Stomach (tissue), 9 donors: ENCODE results near the gene ZNF808. TPM values are rescaled to one million over a fixed set of nuclear protein-coding genes. Genes with fewer than 3 reads are reported as not detected.
"Not testable (repeated sequence)": the region's sequence is repeated elsewhere in the genome, so short reads cannot be mapped to it uniquely, and the experiment has no call there.

ENCODE experiments used
- DNase-seq, 2 donors: peaks; one replicate each; pipeline versions ENCODE4 v3.0.0 to v3.0.0-alpha.2; 2013 to 2019
- H3K27ac ChIP-seq, 5 donors: fragments of 200-600 bp in 4 of 5; sonication (generic) in 4 of 5; one replicate each; pipeline ENCODE4 v1.5.1; 2013 to 2019; ENCODE audit warnings: mild to moderate bottlenecking in 1 of 5, moderate library complexity in 1 of 5
- H3K27me3 ChIP-seq, 3 donors: fragments of 200-600 bp; sonication (generic); one replicate each; pipeline ENCODE4 v1.5.1; 2017 to 2019; ENCODE audit warnings: mixed run types in 1 of 3
- H3K36me3 ChIP-seq, 4 donors: fragments of 200-600 bp; sonication (generic); 1 replicate in 3 of 4; 2 replicates in 1 of 4; pipeline ENCODE4 v1.5.1; 2016 to 2019
- H3K4me1 ChIP-seq, 4 donors: fragments of 200-600 bp; sonication (generic); one replicate each; pipeline ENCODE4 v1.5.1; 2016 to 2019
- H3K4me3 ChIP-seq, 4 donors: fragments of 200-600 bp; sonication (generic) in 3 of 4; one replicate each; pipeline ENCODE4 v1.5.1; 2016 to 2019; ENCODE audit warnings: mild to moderate bottlenecking in 1 of 4
- H3K9me3 ChIP-seq, 4 donors: fragments of 200-600 bp; sonication (generic); one replicate each; pipeline ENCODE4 v1.5.1; 2016 to 2019
- CTCF ChIP-seq, 7 experiments: fragments of 450-650 bp in 4 of 7; fragments of 200-600 bp in 3 of 7; sonication (generic) in 3 of 7; IDR thresholded peaks; one replicate each; pipeline ENCODE4 v1.5.1; 2016 to 2019; ENCODE audit warnings: antibody characterized with exemption in 7 of 7, control low read depth in 2 of 7, mild to moderate bottlenecking in 1 of 7
- EP300 ChIP-seq: sonication (generic); formaldehyde crosslinking; IDR thresholded peaks from one replicate; pipeline ENCODE4 v1.6.1; 2017; ENCODE audit warnings: antibody characterized with exemption
- POLR2A ChIP-seq, 4 donors: fragments of 450-650 bp; IDR thresholded peaks; one replicate each; pipeline ENCODE4 v1.6.1; 2016; ENCODE audit warnings: antibody characterized with exemption in 4 of 4, control low read depth in 2 of 4, mild to moderate bottlenecking in 1 of 4, moderate library complexity in 1 of 4
- POLR2AphosphoS5 ChIP-seq, 3 donors: sonication (generic); formaldehyde crosslinking; IDR thresholded peaks; one replicate each; pipeline ENCODE4 v1.6.1; 2016; ENCODE audit warnings: antibody characterized with exemption in 3 of 3
- WGBS, 5 donors: extraction: QIAGEN DNeasy Blood & Tissue Kit in 3 of 5; methylation state at CpG; one replicate each; pipeline versions ENCODE4 v1.1.5 to v1.1.7; 2013 to 2018; 5-methylcytosine and 5-hydroxymethylcytosine counted together
- intact Hi-C: fragments of 100-400 bp; cut with DNase I; formaldehyde crosslinking; loops from one replicate; pipeline ENCODE4 v1.15.1; 2023; ENCODE audit warnings: low total_unique reads
- polyA plus RNA-seq, 3 donors: library from polyadenylated mRNA; stranded (reverse); fragments of 200-250 nt; gene quantifications; one replicate each; pipeline ENCODE4 v1.2.3, GENCODE V29; 2013
- total RNA-seq, 5 donors: library from RNA; depleted of rRNA; stranded (reverse); fragments of >200 nt; gene quantifications; one replicate each; pipeline versions ENCODE4 v1.1.0 to v1.2.3, GENCODE V29; 2014 to 2016
- donor health status: healthy with polysubstance abuse.
- donor health status: Bipolar disorder and iron deficiency.
- donor health status: healthy.

The ZNF808 gene
- total and polyA plus RNA-seq, 8 donors = 0.92 to 41.5 (median 11.8) TPM

GRCh38 chr19:52557231-52557995, 29.9 kb downstream of the ZNF808 start:
- Histone ChIP-seq H3K27me3 (no peaks in the 10 kb centered on the region), H3K27ac (no peak overlapping the region), H3K4me3 (no peak overlapping the region), H3K4me1 (no peaks in the 10 kb centered on the region), H3K36me3 (peaks cover 35 to 100% (median 90%) of the 10 kb centered on the region in 4 donors), H3K9me3 (peaks cover 65 to 99% (median 93%) of the 10 kb centered on the region in 4 donors)
- WGBS, 5 donors = 97 to 99% (median 98%) methylated on average over 13 to 16 of the region's 16 CpGs
- intact Hi-C loops = no loop called here
- TF ChIP-seq POLR2AphosphoS5 (IDR thresholded peaks at IDR 0.05) (no peak), EP300 (no peak), POLR2A (IDR thresholded peaks at IDR 0.05) (no peak), CTCF (IDR thresholded peaks at IDR 0.05) (no peak)
- DNase-seq = no peak

GRCh38 chr19:52558732-52559445, 31.4 kb downstream of the ZNF808 start:
- H3K27me3 ChIP-seq, intact Hi-C loops, H3K27ac ChIP-seq, H3K4me1 ChIP-seq, DNase-seq, H3K4me3 ChIP-seq: not testable (repeated sequence)
- H3K36me3 ChIP-seq = peaks cover 28 to 100% (median 89%) of the 10 kb centered on the region in 4 donors
- H3K9me3 ChIP-seq = peaks cover 54 to 99% (median 92%) of the 10 kb centered on the region in 4 donors
- 70 to 79% (median 76%) methylated on average over 5 of the region's 5 CpGs for WGBS, 5 donors

GRCh38 chr19:52561611-52562010, 34.1 kb downstream of the ZNF808 start:
- H3K9me3 ChIP-seq = peaks cover 35 to 99% (median 82%) of the 10 kb centered on the region in 4 donors
- 95 to 99% (median 97%) methylated on average over 8 of the region's 8 CpGs for WGBS, 5 donors
- peaks cover 12 to 86% (median 73%) of the 10 kb centered on the region in 4 donors for H3K36me3 ChIP-seq
- intact Hi-C loops, DNase-seq, H3K27me3 ChIP-seq, H3K4me1 ChIP-seq, H3K27ac ChIP-seq, H3K4me3 ChIP-seq: not testable (repeated sequence)

DNA sequence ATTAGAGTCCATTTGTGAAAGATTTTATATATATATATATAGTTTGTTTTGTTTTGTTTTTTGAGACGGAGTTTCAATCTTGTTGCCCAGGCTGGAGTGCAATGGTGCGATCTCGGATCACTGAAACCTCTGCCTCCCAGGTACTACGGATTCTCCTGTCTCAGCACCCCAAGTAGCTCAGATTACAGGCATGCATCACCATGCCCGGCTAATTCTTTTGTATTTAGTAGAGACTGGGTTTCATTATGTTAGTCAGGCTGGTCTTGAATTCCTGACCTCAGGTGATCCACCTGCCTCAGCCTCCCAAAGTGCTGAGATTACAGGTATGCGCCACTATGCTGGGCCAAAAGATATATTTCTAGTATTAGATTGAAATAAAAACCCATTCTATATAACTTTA, 38.7 kb downstream of the ZNF808 start:
- H3K9me3 ChIP-seq = peaks cover 7 to 82% (median 49%) of the 10 kb centered on the region in 4 donors
- 82 to 96% (median 93%) methylated on average over 6 of the region's 6 CpGs for WGBS, 5 donors

More for the DNA sequence above, 38.7 kb downstream of the ZNF808 start:
- Histone ChIP-seq H3K36me3 (peaks cover 7 to 41% (median 33%) of the 10 kb centered on the region in 4 donors), H3K27ac (no peak overlapping the region), H3K4me1 (peaks cover 5 to 15% (median 14%) of the 10 kb centered on the region in 4 donors), H3K27me3 (no peaks in the 10 kb centered on the region), H3K4me3 (no peak overlapping the region)
- TF ChIP-seq CTCF (IDR thresholded peaks at IDR 0.05) = no peak
- no peak for TF ChIP-seq EP300
- no peak for TF ChIP-seq POLR2A (IDR thresholded peaks at IDR 0.05)
- TF ChIP-seq POLR2AphosphoS5 (IDR thresholded peaks at IDR 0.05) = no peak
- no peak for DNase-seq
- intact Hi-C loops = no loop called here
